ENCODE data around the gene ZNF142. TPM values are rescaled to one million over a fixed set of nuclear protein-coding genes. Genes with fewer than 3 reads are reported as not detected.

Gene ZNF142
- total and polyA plus RNA-seq, 9 of the 15 experiments (the other 6 are each of a cell fraction or from before 2014, with no cell fraction given) = 0.50 to 26.1 (median 4.5) TPM

DNA sequence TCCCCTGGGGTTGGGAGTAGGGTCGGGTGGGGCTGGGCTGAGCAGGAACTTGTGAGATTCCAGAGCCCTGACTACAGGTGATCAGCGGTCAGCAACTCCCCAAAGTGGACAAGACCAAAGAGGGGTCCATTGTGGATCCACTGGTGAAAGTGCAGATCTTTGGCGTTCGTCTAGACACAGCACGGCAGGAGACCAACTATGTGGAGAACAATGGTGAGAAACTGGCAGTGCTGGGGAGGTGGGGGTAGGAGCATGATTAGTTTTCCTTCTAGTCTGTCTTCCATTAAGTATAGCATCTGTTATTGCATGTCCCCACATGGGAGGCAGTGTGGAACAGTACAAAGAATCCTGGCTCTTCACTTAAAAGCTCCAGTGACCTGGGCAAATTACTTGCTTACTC is 23.7 kb downstream of the ZNF142 start:
- CTCF ChIA-PET (ENCODE audit: low intra/inter-chr PET ratio) = no interaction called here
- no peak overlapping the region for H3K4me3 ChIP-seq
- POLR2A ChIA-PET = interaction anchor here (1.0 kb wide), 1 partner anchor 10 kb away, joined by 3 read pairs; no protein-coding TSS in a partner anchor
- no peak overlapping the region for H3K4me2 ChIP-seq (ENCODE audit: insufficient read depth, low read length)
- H3K9me1 ChIP-seq (ENCODE audit: control insufficient read depth, insufficient read depth, low read length) = no peaks in the 10 kb centered on the region
- no TSS peak for BruUV-seq (replicated peaks)
- no peak overlapping the region for H3K9ac ChIP-seq (ENCODE audit: insufficient read depth in 1 of 2, low read depth in 2 of 2, low read length in 2 of 2)
- no peaks in the 10 kb centered on the region for H3K27me3 ChIP-seq (ENCODE audit: control insufficient read depth in 2 of 2, insufficient read depth in 2 of 2, low read length in 2 of 2)
- H3K4me1 ChIP-seq (replicated peaks in 1 of 2; ENCODE audit: control insufficient read depth in 2 of 2, insufficient read depth in 2 of 2, low read length in 2 of 2) = no peaks in the 10 kb centered on the region
- FAIRE-seq (no peak), DNase-seq (ENCODE audit: extremely low read depth in 1 of 4, low spot score in 3 of 4) (no peak), ATAC-seq (no peak)
- intact Hi-C loops (cut with micrococcal nuclease) (no loop called here), in situ Hi-C loops (cut with MboI) (no loop called here)
- H2AFZ ChIP-seq (ENCODE audit: low read depth, low read length) = no peak overlapping the region
- no peaks in the 10 kb centered on the region for H3K79me2 ChIP-seq (ENCODE audit: control insufficient read depth, insufficient read depth, low read length)
- no peak overlapping the region for H3K27ac ChIP-seq (ENCODE audit: extremely low read depth, low read depth, low read length)
- H4K20me1 ChIP-seq (replicated peaks; ENCODE audit: control insufficient read depth, insufficient read depth, low read length) = no peaks in the 10 kb centered on the region
- no peaks in the 10 kb centered on the region for H3K9me3 ChIP-seq (replicated peaks; ENCODE audit: control insufficient read depth, insufficient read depth, low read depth, low read length)
- H3K36me3 ChIP-seq (ENCODE audit: control insufficient read depth, insufficient read depth, low read length) = peaks cover 60% of the 10 kb centered on the region; the same call in 2 of the 3 replicates
- WGBS (ENCODE audit: insufficient coverage, low coverage, missing lambda C conversion rate) = 75% methylated on average over 2 of the region's 5 CpGs
- TF ChIP-seq, protein P1, sequence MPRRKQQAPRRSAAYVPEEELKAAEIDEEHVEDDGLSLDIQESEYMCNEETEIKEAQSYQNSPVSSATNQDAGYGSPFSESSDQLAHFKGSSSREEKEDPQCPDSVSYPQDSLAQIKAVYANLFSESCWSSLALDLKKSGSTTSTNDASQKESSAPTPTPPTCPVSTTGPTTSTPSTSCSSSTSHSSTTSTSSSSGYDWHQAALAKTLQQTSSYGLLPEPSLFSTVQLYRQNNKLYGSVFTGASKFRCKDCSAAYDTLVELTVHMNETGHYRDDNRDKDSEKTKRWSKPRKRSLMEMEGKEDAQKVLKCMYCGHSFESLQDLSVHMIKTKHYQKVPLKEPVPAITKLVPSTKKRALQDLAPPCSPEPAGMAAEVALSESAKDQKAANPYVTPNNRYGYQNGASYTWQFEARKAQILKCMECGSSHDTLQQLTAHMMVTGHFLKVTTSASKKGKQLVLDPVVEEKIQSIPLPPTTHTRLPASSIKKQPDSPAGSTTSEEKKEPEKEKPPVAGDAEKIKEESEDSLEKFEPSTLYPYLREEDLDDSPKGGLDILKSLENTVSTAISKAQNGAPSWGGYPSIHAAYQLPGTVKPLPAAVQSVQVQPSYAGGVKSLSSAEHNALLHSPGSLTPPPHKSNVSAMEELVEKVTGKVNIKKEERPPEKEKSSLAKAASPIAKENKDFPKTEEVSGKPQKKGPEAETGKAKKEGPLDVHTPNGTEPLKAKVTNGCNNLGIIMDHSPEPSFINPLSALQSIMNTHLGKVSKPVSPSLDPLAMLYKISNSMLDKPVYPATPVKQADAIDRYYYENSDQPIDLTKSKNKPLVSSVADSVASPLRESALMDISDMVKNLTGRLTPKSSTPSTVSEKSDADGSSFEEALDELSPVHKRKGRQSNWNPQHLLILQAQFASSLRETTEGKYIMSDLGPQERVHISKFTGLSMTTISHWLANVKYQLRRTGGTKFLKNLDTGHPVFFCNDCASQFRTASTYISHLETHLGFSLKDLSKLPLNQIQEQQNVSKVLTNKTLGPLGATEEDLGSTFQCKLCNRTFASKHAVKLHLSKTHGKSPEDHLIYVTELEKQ (CRISPR knock-in tag; IDR thresholded peaks at IDR 0.05) = no peak
- TF ChIP-seq, protein P2, sequence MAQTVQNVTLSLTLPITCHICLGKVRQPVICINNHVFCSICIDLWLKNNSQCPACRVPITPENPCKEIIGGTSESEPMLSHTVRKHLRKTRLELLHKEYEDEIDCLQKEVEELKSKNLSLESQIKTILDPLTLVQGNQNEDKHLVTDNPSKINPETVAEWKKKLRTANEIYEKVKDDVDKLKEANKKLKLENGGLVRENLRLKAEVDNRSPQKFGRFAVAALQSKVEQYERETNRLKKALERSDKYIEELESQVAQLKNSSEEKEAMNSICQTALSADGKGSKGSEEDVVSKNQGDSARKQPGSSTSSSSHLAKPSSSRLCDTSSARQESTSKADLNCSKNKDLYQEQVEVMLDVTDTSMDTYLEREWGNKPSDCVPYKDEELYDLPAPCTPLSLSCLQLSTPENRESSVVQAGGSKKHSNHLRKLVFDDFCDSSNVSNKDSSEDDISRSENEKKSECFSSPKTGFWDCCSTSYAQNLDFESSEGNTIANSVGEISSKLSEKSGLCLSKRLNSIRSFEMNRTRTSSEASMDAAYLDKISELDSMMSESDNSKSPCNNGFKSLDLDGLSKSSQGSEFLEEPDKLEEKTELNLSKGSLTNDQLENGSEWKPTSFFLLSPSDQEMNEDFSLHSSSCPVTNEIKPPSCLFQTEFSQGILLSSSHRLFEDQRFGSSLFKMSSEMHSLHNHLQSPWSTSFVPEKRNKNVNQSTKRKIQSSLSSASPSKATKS (CRISPR knock-in tag; IDR thresholded peaks at IDR 0.05) = no peak
- no peak for TF ChIP-seq ZNF589 (CRISPR knock-in tag; IDR thresholded peaks at IDR 0.05; ENCODE audit: low read depth)
- TF ChIP-seq, protein P3, sequence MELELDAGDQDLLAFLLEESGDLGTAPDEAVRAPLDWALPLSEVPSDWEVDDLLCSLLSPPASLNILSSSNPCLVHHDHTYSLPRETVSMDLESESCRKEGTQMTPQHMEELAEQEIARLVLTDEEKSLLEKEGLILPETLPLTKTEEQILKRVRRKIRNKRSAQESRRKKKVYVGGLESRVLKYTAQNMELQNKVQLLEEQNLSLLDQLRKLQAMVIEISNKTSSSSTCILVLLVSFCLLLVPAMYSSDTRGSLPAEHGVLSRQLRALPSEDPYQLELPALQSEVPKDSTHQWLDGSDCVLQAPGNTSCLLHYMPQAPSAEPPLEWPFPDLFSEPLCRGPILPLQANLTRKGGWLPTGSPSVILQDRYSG (tag; conservative IDR thresholded peaks at IDR 0.05; ENCODE audit: low read depth) = no peak
- TF ChIP-seq, protein P4, sequence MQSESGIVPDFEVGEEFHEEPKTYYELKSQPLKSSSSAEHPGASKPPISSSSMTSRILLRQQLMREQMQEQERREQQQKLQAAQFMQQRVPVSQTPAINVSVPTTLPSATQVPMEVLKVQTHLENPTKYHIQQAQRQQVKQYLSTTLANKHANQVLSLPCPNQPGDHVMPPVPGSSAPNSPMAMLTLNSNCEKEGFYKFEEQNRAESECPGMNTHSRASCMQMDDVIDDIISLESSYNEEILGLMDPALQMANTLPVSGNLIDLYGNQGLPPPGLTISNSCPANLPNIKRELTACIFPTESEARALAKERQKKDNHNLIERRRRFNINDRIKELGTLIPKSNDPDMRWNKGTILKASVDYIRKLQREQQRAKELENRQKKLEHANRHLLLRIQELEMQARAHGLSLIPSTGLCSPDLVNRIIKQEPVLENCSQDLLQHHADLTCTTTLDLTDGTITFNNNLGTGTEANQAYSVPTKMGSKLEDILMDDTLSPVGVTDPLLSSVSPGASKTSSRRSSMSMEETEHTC (IDR thresholded peaks at IDR 0.05) = no peak
- no peak for TF ChIP-seq ETS2 (tag; IDR thresholded peaks at IDR 0.05; ENCODE audit: borderline replicate concordance, poor library complexity, severe bottlenecking)
- no peak for TF ChIP-seq ARID1B (IDR thresholded peaks at IDR 0.05)
- TF ChIP-seq HDAC3 (IDR thresholded peaks at IDR 0.05; ENCODE audit: borderline replicate concordance, partially characterized antibody) = no peak
- TF ChIP-seq, protein P5, sequence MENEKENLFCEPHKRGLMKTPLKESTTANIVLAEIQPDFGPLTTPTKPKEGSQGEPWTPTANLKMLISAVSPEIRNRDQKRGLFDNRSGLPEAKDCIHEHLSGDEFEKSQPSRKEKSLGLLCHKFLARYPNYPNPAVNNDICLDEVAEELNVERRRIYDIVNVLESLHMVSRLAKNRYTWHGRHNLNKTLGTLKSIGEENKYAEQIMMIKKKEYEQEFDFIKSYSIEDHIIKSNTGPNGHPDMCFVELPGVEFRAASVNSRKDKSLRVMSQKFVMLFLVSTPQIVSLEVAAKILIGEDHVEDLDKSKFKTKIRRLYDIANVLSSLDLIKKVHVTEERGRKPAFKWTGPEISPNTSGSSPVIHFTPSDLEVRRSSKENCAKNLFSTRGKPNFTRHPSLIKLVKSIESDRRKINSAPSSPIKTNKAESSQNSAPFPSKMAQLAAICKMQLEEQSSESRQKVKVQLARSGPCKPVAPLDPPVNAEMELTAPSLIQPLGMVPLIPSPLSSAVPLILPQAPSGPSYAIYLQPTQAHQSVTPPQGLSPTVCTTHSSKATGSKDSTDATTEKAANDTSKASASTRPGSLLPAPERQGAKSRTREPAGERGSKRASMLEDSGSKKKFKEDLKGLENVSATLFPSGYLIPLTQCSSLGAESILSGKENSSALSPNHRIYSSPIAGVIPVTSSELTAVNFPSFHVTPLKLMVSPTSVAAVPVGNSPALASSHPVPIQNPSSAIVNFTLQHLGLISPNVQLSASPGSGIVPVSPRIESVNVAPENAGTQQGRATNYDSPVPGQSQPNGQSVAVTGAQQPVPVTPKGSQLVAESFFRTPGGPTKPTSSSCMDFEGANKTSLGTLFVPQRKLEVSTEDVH (IDR thresholded peaks at IDR 0.05; ENCODE audit: low read depth, partially characterized antibody) = no peak
- no peak for TF ChIP-seq ZEB2 (IDR thresholded peaks at IDR 0.05)
- no peak for TF ChIP-seq BCL6 (CRISPR knock-in tag; IDR thresholded peaks at IDR 0.05)

Data from K562 (cell line).